ENCODE data around the gene GNA15. TPM values are rescaled to one million over a fixed set of nuclear protein-coding genes. Genes with fewer than 3 reads are reported as not detected.
"Not testable (repeated sequence)": the region's sequence is repeated elsewhere in the genome, so short reads cannot be mapped to it uniquely, and the experiment has no call there.

The GNA15 gene
- total RNA-seq, result 10 to 100 TPM in 1 of 4 donors, 1 to 10 TPM in 2, not detected in 1; 1.2 to 12.4 (median 1.5) TPM

DNA sequence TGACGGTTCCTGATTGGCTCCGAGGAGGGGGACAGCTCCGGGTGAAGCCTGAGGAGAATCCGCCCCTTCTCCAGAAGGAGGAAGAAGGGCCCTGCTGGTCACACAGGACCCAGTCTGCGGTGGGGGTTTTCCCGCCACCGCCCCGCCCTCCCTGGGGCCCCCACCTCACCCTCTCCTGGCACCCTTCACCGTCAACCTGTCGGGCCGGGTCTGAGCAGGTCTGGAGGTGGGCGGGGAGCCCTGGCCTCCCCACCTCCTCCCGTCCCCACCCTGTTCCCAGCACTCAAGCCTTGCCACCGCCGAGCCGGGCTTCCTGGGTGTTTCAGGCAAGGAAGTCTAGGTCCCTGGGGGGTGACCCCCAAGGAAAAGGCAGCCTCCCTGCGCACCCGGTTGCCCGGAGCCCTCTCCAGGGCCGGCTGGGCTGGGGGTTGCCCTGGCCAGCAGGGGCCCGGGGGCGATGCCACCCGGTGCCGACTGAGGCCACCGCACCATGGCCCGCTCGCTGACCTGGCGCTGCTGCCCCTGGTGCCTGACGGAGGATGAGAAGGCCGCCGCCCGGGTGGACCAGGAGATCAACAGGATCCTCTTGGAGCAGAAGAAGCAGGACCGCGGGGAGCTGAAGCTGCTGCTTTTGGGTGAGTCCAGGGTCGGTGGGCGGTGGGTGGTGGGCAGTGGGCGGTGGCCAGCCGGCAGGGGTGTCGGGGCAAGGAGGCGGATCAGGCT, at the start of gene GNA15:
Gene GNA15 (plus strand): TSS at position 73 of the 723 bp plus-strand sequence. CDS start 418 bp downstream, at position 491.
- H3K27me3 ChIP-seq, result no peaks in the 10 kb centered on the region
- peak within 1 kb of the TSS in 3 of 4 donors; percentile 49 to 67 (median 52) for H3K27ac ChIP-seq
- H3K36me3 ChIP-seq, result no peaks in the 10 kb centered on the region
- DNase-seq, result no peak
- peaks cover 0 to 3% (median 0%) of the 10 kb centered on the region in 4 donors for H3K4me1 ChIP-seq
- H3K4me3 ChIP-seq, result peak within 1 kb of the TSS; percentile 6 to 47 (median 37)
- H3K9me3 ChIP-seq, result no peaks in the 10 kb centered on the region
- TF ChIP-seq POLR2A (IDR thresholded peaks at IDR 0.05) (no peak), CTCF (IDR thresholded peaks at IDR 0.05) (no peak)

- peaks cover 0 to 44% (median 0%) of the 10 kb centered on the region in 4 donors for H3K4me1 ChIP-seq
- no peaks in the 10 kb centered on the region for H3K36me3 ChIP-seq
- H3K27ac ChIP-seq, result peak overlapping the region in 2 of 4 donors; percentile 46 to 81
- DNase-seq, result no peak
- no peaks in the 10 kb centered on the region for H3K9me3 ChIP-seq
- TF ChIP-seq CTCF (IDR thresholded peaks at IDR 0.05), result no peak
- no peak for TF ChIP-seq POLR2A (IDR thresholded peaks at IDR 0.05)
- H3K4me3 ChIP-seq, result no peak overlapping the region
- no peaks in the 10 kb centered on the region for H3K27me3 ChIP-seq
Measured at GRCh38 chr19:3087769-3088168, 48.1 kb upstream of the GNA15 start.

DNA sequence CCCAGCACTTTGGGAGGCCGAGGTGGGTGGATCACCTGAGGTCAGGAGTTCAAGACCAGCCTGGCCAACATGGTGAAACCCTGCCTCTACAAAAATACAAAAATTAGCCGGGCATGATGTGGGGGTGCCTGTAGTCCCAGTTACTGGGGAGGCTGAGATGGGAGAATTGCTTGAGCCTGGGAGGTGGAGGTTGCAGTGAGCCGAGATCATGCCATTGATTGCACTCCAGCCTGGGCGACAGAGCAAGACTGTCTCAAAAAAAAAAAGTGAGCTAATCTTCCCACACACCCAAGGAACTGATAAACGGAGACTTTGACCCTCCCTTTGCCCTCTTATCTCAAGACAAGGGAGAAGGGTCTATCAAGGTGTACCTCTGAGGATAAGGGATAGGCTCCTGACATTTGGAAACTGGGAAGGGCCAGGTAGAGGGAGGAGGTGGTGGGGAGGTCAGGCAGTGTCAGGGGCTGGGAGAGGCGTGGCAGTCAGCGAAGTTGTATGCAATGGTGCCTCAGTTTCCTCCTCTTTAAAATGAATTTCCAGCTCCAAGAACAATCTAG, 46.5 kb upstream of the GNA15 start:
- not testable (repeated sequence) for H3K27me3 ChIP-seq, H3K4me3 ChIP-seq, H3K36me3 ChIP-seq, H3K9me3 ChIP-seq
- DNase-seq, result peak in 1 of 3 donors; percentile 74
- Histone ChIP-seq H3K4me1 (peaks cover 0 to 33% (median 0%) of the 10 kb centered on the region in 4 donors), H3K27ac (peak overlapping the region in 3 of 4 donors; percentile 53 to 91 (median 81))
- TF ChIP-seq POLR2A (IDR thresholded peaks at IDR 0.05), result peak in 1 of 2 donors; percentile 68

DNA sequence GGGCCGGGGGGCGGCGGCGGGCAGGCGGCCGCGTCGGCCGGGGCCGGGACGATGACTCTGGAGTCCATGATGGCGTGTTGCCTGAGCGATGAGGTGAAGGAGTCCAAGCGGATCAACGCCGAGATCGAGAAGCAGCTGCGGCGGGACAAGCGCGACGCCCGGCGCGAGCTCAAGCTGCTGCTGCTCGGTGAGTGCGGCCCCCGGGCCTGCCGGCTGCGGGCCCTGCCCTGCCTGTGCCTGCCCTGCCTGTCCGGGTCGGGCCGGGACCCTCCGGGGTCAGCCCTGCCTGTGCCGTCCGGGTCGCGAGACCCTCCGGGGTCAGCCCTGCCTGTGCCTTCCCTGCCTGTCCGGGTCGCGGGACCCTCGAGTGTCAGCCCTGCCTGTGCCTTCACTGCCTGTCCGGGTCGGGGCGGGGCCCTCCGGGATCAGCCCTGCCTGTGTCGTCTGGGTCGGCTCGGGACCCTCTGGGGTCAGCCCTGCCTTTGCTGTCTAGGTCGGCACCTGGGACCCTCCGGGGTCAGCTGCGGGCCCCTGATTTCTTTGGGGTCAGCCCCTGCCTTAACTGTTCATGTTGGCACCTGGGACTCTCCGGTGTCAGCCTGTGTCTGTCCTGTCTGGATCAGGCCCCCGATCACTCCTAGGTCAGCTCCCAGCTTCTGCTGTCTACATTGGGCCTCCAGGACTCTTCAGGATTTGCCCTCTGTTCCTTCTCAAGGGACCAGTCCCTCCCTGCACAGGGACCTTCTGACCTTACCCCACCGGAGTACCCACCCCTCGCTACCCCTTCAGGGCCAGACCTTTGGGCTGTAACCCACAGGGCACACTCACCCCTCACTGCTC, 41.0 kb upstream of the GNA15 start:
- Histone ChIP-seq H3K27ac (peak overlapping the region; percentile 63 to 96 (median 86)), H3K4me1 (peaks cover 0 to 48% (median 31%) of the 10 kb centered on the region in 4 donors), H3K9me3 (no peaks in the 10 kb centered on the region), H3K27me3 (no peaks in the 10 kb centered on the region), H3K36me3 (no peaks in the 10 kb centered on the region), H3K4me3 (peak overlapping the region; percentile 61 to 95 (median 72))
- no peak for DNase-seq
- TF ChIP-seq CTCF (IDR thresholded peaks at IDR 0.05) (no peak), POLR2A (IDR thresholded peaks at IDR 0.05) (peak in 1 of 2 donors; percentile 17)

DNA sequence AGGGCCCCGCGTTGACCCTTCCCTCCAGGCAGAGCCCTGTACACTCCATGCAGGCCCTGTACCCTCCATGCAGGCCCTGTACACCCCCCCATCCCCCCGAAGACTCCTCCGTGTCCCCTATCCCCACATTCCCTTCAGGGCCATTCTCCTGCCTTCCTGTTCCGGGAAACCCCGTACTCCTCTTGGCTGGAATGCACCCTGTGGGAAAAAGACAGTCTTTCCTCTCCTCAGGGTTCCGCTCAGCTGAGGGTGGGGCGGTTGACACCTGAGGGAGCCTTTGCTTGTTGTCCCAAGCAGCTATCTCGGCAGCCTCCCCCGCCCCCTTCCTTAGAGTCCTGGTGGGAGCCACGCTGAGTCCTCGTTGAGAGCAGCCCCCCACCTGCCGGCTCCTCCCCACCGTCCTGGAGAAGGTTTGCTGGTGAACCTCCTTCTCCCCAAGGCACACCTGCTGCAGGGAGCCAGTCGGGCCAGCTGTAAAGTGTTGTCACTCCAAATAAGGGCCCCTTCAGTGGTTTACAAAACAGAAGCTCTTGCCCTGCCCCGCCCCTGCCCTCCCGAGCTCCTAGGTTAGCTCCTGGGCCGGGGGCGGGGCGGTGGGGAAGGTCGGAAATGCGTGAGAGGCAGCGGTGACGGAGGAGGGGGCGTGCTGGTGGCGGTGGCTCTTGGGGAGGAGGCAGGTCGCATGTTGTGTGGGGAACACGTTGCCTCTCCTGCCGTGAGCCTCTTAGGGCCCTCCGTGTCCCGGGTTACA, 40.2 kb upstream of the GNA15 start:
- Histone ChIP-seq H3K4me1 (peaks cover 0 to 49% (median 31%) of the 10 kb centered on the region in 4 donors), H3K27me3 (no peaks in the 10 kb centered on the region), H3K27ac (peak overlapping the region in 3 of 4 donors; percentile 80 to 96 (median 92)), H3K4me3 (peak overlapping the region; percentile 61 to 95 (median 72)), H3K36me3 (no peaks in the 10 kb centered on the region), H3K9me3 (no peaks in the 10 kb centered on the region)
- no peak for TF ChIP-seq CTCF (IDR thresholded peaks at IDR 0.05)
- no peak for TF ChIP-seq POLR2A (IDR thresholded peaks at IDR 0.05)
- DNase-seq, result peak; percentile 40 to 74 (median 62)

All from Peyer's patch (tissue), 4 donors.